K562 (cell line): Measurements from ENCODE around the gene PARD6A. TPM values are rescaled to one million over a fixed set of nuclear protein-coding genes. Genes with fewer than 3 reads are reported as not detected.

Experiments
- HDAC6 ChIP-seq: IDR thresholded peaks from 2 replicates; pipeline ENCODE4 v1.6.1; 2012; ENCODE audit warnings: low read depth, mild to moderate bottlenecking, control low read depth, inconsistent platforms, low read length, moderate library complexity
- HNRNPK ChIP-seq: fragments of 200-400 bp; formaldehyde crosslinking; IDR thresholded peaks from one replicate; pipeline ENCODE4 v1.6.1; 2018; ENCODE audit warnings: mild to moderate bottlenecking, low read depth, low read length; ENCODE audit not compliant: poor library complexity, severe bottlenecking
- HOMEZ ChIP-seq: fragments of 250-450 bp; sonication (Bioruptor Pico); IDR thresholded peaks from 2 replicates; pipeline ENCODE4 v1.4.0; 2020; ENCODE audit warnings: mild to moderate bottlenecking, moderate library complexity
- SAFB ChIP-seq: fragments of 200-400 bp; formaldehyde crosslinking; IDR thresholded peaks from 2 replicates; pipeline ENCODE4 v1.6.1; 2017; ENCODE audit warnings: low read depth, low read length, borderline replicate concordance
- TAF15 ChIP-seq: fragments of 200-400 bp; formaldehyde crosslinking; IDR thresholded peaks from 2 replicates; pipeline ENCODE4 v1.6.1; 2017; ENCODE audit warnings: mild to moderate bottlenecking, low read depth, low read length, moderate library complexity
- THAP12 ChIP-seq: fragments of 250-450 bp; sonication (Bioruptor Pico); IDR thresholded peaks from 2 replicates; pipeline ENCODE4 v1.9.0; 2021; ENCODE audit warnings: mild to moderate bottlenecking, inconsistent platforms
- ZFP91 ChIP-seq: sonication (generic); formaldehyde crosslinking; IDR thresholded peaks from 2 replicates; pipeline ENCODE4 v1.8.0; 2022; ENCODE audit warnings: mild to moderate bottlenecking, missing genetic modification reagents
- ZNF431 ChIP-seq: sonication (generic); formaldehyde crosslinking; IDR thresholded peaks from 2 replicates; pipeline ENCODE4 v1.8.0; 2022; ENCODE audit warnings: mild to moderate bottlenecking, missing genetic modification reagents
- ZNF655 ChIP-seq: fragments of 250-450 bp; sonication (Bioruptor Pico); IDR thresholded peaks from 2 replicates; pipeline ENCODE4 v1.5.0; 2021
- polyA plus RNA-seq, 8 experiments: library from polyadenylated mRNA; depleted of rRNA in 4 of 8; stranded (reverse) in 5 of 8; unstranded in 3 of 8; fragments of >200 nt; fragmentation: Nextera tagmentation in 2 of 8; fragmentation: Illumina TruSeq in 1 of 8; extraction: Ambion mirVana in 2 of 8; extraction: Trizol in 1 of 8; gene quantifications; 2 replicates each; pipeline versions ENCODE4 v1.2.1 to v1.2.3, GENCODE V29; 2011 to 2014; ENCODE audit warnings: inconsistent platforms in 1 of 8, missing spikeins in 1 of 8
- total RNA-seq, 7 experiments: library from RNA; depleted of rRNA in 6 of 7; stranded (reverse); fragments of >200 nt in 6 of 7; fragmentation: Illumina TruSeq in 2 of 7; extraction: Trizol in 2 of 7; gene quantifications; 2 replicates each; pipeline versions ENCODE4 v1.2.1 to v1.2.3, GENCODE V29; 2011 to 2021; ENCODE audit warnings: low replicate concordance in 1 of 7

Gene PARD6A
- total and polyA plus RNA-seq, 9 of the 15 experiments (the other 6 are each of a cell fraction or from before 2014, with no cell fraction given) = 0.04 to 2.0 (median 0.44) TPM

- TF ChIP-seq THAP12 (CRISPR knock-in tag) (no peak), HDAC6 (no peak), ZFP91 (CRISPR knock-in tag) (no peak), SAFB (peak; percentile 25; the same call in 1 of the 2 replicates), HOMEZ (CRISPR knock-in tag) (no peak), HNRNPK (no peak), ZNF431 (CRISPR knock-in tag) (no peak), ZNF655 (CRISPR knock-in tag) (no peak), TAF15 (no peak)
These were observed 7.9 kb downstream of the PARD6A start (continued) for GRCh38 chr16:67668495-67669157.
